Neutrophil (primary cell): ENCODE data around the gene SDSL.

Experiments
- H3K27ac ChIP-seq: fragments of 200-600 bp; sonication (generic); 2 replicates; pipeline ENCODE4 v1.5.1; 2016; ENCODE audit warnings: mild to moderate bottlenecking, moderate library complexity
- H3K27me3 ChIP-seq: fragments of 200-600 bp; sonication (generic); 2 replicates; pipeline ENCODE4 v1.6.0; 2016; ENCODE audit warnings: mild to moderate bottlenecking
- H3K36me3 ChIP-seq: fragments of 200-600 bp; sonication (generic); 2 replicates; pipeline ENCODE4 v1.5.1; 2017
- H3K4me1 ChIP-seq, 2 experiments: fragments of 200-600 bp in 1 of 2; sonication (generic) in 1 of 2; 1 replicate in 1 of 2; 2 replicates in 1 of 2; pipeline versions ENCODE4 v1.5.1 to v1.6.1; 2013 to 2016; ENCODE audit warnings: low read depth in 1 of 2, low read length in 1 of 2, mild to moderate bottlenecking in 1 of 2, moderate library complexity in 1 of 2; ENCODE audit not compliant: control insufficient read depth in 1 of 2, insufficient read depth in 1 of 2
- H3K4me3 ChIP-seq, 2 experiments: fragments of 200-600 bp in 1 of 2; sonication (generic) in 1 of 2; 1 replicate in 1 of 2; 2 replicates in 1 of 2; pipeline ENCODE4 v1.5.1; 2013 to 2016; ENCODE audit warnings: low read depth in 1 of 2, low read length in 1 of 2, mild to moderate bottlenecking in 1 of 2, moderate library complexity in 1 of 2
- H3K9me3 ChIP-seq: fragments of 200-600 bp; sonication (generic); 2 replicates; pipeline ENCODE4 v1.5.1; 2016
- TF ChIP-seq, protein P1 (sequence below): fragments of 200-600 bp; sonication (generic); IDR thresholded peaks from 2 replicates; pipeline ENCODE4 v1.5.1; 2016; ENCODE audit warnings: antibody characterized with exemption

SDSL gene

DNA sequence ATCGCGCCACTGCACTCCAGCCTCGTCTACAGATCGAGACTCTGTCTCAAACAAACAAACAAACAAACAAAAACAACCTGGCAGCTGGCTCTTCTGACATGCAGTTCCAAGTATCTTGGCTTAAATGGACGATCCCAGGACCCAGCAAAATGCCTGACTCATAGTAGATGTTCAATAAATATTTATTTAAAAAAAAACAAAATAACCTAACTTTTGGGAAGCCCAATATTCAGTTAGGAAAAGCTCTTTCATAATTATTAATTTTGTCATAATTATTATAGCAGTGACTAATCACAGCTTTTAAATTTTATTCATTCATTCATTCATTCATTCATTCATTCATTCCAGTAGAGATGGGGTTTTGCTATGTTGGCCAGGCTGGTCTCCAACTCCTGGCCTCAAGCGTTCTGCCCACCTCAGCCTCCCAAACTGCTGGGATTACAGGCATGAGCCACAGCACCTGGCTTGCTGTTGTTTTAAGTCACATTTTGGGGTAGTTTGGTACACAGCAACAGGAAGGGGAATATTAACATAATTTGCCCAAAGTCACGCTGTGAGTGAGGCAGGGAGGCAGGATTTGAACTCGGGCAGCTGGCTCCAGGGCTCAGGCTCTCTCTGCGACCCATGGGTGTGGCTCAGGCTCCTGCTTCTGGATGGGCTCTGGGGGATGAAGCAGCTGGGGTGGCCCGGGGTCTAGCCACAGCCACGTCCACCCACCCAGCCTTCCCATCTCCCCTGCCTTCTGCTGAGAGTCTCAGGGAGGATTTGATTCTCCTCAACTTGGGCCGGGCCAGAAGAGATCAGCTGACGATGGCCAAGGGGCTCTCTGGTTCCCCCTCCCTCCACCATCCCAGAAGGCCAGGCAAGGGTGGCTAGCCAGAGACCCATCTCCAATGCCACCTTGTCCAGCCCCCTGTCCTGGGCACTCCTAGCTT is 20.8 kb upstream of the SDSL start:
- TF ChIP-seq, protein P1, sequence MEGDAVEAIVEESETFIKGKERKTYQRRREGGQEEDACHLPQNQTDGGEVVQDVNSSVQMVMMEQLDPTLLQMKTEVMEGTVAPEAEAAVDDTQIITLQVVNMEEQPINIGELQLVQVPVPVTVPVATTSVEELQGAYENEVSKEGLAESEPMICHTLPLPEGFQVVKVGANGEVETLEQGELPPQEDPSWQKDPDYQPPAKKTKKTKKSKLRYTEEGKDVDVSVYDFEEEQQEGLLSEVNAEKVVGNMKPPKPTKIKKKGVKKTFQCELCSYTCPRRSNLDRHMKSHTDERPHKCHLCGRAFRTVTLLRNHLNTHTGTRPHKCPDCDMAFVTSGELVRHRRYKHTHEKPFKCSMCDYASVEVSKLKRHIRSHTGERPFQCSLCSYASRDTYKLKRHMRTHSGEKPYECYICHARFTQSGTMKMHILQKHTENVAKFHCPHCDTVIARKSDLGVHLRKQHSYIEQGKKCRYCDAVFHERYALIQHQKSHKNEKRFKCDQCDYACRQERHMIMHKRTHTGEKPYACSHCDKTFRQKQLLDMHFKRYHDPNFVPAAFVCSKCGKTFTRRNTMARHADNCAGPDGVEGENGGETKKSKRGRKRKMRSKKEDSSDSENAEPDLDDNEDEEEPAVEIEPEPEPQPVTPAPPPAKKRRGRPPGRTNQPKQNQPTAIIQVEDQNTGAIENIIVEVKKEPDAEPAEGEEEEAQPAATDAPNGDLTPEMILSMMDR: no peak
- Histone ChIP-seq H3K27ac (no peak overlapping the region), H3K9me3 (no peaks in the 10 kb centered on the region), H3K4me3 (no peak overlapping the region), H3K27me3 (no peaks in the 10 kb centered on the region), H3K36me3 (no peaks in the 10 kb centered on the region), H3K4me1 (peaks cover 0 to 9% of the 10 kb centered on the region in 2 experiments)

DNA sequence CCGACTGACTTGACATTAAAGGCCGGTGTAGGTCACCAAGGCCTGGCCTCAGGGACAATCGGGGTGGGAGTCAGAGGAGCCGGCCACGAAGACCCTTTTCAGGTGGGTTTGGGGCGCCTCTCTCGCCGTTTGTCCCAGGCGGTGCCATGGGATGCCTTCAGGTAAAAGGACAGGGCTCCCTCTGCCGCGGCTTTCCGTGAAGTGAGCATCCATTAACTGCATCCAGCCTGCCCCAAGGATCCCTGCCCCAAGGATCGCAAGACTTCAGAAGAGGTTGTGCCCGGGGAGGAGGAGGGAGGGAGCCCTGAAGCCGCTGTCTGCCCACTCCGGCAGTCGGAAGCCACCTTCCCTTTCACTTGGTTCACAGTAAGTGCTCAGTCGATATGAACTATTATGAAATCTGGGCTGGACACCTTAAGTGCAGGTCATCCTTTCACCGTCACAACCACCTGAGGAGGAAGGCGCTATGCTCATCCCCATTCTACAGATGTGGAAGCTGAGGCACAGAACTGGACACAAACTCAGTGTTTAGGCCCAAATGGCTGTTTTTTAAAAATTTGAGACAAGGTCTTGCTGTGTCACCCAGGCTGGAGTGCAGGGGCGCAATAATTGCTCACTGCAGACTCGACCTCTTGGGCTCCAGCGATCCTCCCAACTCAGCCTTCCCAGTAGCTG is 19.5 kb upstream of the SDSL start:
- Histone ChIP-seq H3K4me1 (peaks cover 0 to 9% of the 10 kb centered on the region in 2 experiments), H3K9me3 (no peaks in the 10 kb centered on the region), H3K36me3 (no peaks in the 10 kb centered on the region), H3K27ac (no peak overlapping the region), H3K27me3 (no peaks in the 10 kb centered on the region), H3K4me3 (no peak overlapping the region)
- TF ChIP-seq, protein P1: no peak

DNA sequence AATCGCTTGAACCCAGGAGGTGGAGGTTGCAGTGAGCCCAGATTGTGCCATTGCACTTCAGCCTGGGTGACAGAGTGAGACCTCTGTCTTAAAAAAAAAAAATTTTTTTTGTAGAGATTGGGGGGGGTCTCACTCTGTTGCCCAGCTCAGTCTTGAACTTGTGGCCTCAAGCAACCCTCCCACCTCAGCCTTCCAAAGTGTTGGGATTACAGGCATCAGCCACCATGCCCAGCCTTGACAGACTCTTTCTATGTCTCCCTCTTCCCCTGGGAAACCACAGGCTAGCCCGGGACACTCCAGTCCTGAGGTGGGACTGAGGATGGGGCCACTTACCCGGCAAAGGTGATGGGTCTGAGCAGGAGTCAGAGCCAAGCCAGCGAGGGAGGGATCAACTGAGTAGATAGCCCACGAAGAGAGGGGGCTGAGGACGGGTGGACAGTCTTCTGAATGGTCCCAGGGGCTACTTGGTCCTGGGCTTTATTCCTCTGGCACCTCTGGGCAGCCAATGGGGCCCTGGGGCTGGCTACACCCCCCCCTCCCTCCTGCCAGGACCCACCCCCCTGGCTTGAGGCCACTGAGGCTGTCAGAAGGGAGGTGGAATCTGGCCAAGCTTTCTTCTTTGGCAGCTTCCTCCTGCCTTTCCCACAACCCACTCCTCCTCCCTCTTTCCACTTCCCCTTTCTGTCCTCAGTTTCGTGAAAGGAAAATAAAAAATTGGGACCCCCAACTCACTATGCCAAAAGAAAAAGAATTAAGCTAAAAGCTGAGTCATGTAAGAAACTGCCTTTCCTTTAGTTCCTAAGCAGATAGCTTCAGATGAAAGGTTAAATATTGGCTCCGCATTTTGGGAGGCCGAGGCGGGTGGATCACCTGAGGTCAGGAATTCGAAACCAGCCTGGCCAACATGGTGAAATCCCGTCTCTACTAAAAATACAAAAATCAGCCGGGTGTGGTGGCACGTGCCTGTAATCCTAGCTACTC is 18.5 kb upstream of the SDSL start, which contains the start of gene SDS:
Gene SDS (minus strand): TSS at position 453 of the 981 bp plus-strand sequence. CDS start 4,179 bp downstream, outside the sequence.
- Histone ChIP-seq H3K36me3 (no peaks in the 10 kb centered on the region), H3K4me1 (peaks cover 0 to 9% of the 10 kb centered on the region in 2 experiments), H3K27me3 (no peaks in the 10 kb centered on the region), H3K9me3 (no peaks in the 10 kb centered on the region), H3K27ac (no peak within 1 kb of the TSS), H3K4me3 (no peak within 1 kb of the TSS)
- TF ChIP-seq, protein P1: no peak

DNA sequence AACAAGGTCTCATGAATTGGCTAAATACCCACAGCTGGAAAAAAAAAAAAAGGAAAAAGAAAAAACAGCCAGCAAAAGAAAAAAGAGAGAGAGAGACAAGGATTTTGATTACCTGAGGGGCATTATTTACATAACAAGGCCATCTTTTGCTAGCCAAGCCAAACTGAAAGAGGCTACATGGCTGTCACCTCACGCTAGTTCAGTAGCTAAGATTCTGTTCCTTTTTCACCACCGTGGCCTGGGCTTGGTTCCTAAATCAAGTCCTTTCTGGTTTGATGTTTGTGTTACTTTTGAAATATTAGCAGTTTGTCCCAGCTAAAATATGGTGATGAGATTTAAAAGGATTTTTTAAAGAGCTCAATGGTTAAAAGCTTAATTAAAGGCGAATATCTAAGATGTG is 16.5 kb upstream of the SDSL start:
- TF ChIP-seq, protein P1: no peak

More for the DNA sequence above, 16.5 kb upstream of the SDSL start:
- H3K27me3 ChIP-seq: no peaks in the 10 kb centered on the region
- H3K9me3 ChIP-seq: no peaks in the 10 kb centered on the region
- H3K36me3 ChIP-seq: no peaks in the 10 kb centered on the region
- H3K4me3 ChIP-seq: no peak overlapping the region
- peaks cover 0 to 9% of the 10 kb centered on the region in 2 experiments for H3K4me1 ChIP-seq
- no peak overlapping the region for H3K27ac ChIP-seq
